Measurements from ENCODE around the gene FYTTD1. TPM values are rescaled to one million over a fixed set of nuclear protein-coding genes. Genes with fewer than 3 reads are reported as not detected.

The FYTTD1 gene
- total RNA-seq, 1 donor from 2014 or later: 57.1 TPM

DNA sequence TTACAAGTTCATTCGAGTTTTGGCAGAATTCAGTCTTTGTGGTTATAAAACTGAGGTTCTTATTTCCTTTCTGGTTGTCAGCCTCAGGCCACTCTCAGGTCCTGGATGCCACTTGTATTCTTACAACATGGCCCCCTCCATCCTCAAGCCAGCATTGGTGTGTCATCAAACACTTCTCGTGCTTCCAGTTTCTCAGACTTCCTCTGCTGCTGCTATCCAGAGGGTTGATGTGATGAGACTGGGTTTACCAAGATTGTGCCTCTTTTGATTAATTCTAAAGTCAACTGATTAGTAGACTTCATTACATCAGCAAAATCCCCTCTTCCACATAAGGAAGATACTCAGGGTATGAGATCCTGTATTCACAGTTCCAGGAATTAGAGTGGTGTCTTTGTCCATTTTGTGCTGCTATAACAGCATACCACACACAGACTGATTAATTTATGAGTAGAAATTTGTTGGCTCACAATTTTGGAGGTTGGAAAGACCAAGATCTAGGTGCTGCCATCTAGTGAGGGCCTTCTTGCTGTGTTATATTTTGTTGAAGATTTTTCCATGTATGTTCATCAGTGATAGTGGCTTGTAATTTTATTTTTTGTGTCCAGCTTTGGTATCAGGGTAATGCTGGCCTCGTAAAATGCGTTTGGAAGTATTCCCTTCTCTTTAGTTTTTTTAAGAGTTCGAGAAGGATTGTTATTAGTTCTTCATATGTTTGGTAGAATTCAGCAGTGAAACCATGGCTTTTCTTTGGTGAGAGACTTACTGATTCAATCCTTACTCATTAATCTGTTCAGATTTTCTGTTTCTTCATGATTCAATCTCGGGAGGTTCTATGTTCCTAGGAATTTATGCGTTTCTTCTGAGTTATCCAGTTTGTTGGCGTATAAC is 52.5 kb downstream of the FYTTD1 start:
- TF ChIP-seq, protein P1, sequence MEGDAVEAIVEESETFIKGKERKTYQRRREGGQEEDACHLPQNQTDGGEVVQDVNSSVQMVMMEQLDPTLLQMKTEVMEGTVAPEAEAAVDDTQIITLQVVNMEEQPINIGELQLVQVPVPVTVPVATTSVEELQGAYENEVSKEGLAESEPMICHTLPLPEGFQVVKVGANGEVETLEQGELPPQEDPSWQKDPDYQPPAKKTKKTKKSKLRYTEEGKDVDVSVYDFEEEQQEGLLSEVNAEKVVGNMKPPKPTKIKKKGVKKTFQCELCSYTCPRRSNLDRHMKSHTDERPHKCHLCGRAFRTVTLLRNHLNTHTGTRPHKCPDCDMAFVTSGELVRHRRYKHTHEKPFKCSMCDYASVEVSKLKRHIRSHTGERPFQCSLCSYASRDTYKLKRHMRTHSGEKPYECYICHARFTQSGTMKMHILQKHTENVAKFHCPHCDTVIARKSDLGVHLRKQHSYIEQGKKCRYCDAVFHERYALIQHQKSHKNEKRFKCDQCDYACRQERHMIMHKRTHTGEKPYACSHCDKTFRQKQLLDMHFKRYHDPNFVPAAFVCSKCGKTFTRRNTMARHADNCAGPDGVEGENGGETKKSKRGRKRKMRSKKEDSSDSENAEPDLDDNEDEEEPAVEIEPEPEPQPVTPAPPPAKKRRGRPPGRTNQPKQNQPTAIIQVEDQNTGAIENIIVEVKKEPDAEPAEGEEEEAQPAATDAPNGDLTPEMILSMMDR (IDR thresholded peaks at IDR 0.05; ENCODE audit: unreplicated experiment): no peak
- Mint-ChIP-seq H3K27me3 (ENCODE audit: low read depth) (no peaks in the 10 kb centered on the region), H3K36me3 (peaks cover 4% of the 10 kb centered on the region)

DNA sequence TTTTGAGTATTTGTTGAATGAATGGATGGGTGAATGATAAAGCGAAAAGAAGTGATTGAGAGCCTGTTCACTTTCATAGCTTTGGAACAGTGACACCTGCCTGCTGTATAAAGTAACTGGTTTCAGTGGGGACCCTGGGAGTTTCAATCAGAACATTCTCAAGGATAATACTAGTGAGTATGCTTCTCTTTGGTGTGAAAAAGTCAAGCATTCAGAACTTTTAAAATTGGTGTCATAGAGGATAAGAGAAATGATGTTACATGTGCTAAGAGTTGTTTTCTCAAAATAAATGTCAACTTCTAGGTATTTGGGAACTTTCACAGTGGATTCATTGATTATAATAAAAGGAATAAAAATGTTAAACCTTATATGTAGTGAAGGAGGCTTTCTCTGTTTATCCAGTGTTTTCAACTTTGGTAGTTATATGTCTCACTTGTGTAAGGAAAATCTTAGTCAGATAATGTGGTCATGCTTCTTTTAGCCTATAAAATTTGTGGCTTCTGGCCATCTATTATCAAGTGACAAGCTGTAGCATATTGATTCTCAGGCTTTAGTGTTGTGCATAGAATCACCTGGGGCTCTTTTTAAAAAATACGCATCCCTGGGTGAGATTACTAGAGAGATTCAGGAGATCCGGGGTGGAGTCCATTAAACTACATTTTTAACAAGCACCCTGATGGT is 53.2 kb downstream of the FYTTD1 start:
- Mint-ChIP-seq H3K4me1 (peaks cover 3% of the 10 kb centered on the region), H3K27me3 (ENCODE audit: low read depth) (no peaks in the 10 kb centered on the region), H3K9me3 (no peaks in the 10 kb centered on the region), H3K27ac (no peak overlapping the region), H3K36me3 (peaks cover 4% of the 10 kb centered on the region), H3K4me3 (no peak overlapping the region)
- no peak for DNase-seq (ENCODE audit: low spot score in 2 of 2, unreplicated experiment in 2 of 2)
- TF ChIP-seq, protein P1 (IDR thresholded peaks at IDR 0.05; ENCODE audit: unreplicated experiment): no peak

More for the DNA sequence above, 52.5 kb downstream of the FYTTD1 start:
- peaks cover 3% of the 10 kb centered on the region for H3K4me1 Mint-ChIP-seq
- no peaks in the 10 kb centered on the region for H3K9me3 Mint-ChIP-seq
- H3K27ac Mint-ChIP-seq: no peak overlapping the region
- H3K4me3 Mint-ChIP-seq: no peak overlapping the region
- DNase-seq (ENCODE audit: low spot score in 2 of 2, unreplicated experiment in 2 of 2): no peak

DNA sequence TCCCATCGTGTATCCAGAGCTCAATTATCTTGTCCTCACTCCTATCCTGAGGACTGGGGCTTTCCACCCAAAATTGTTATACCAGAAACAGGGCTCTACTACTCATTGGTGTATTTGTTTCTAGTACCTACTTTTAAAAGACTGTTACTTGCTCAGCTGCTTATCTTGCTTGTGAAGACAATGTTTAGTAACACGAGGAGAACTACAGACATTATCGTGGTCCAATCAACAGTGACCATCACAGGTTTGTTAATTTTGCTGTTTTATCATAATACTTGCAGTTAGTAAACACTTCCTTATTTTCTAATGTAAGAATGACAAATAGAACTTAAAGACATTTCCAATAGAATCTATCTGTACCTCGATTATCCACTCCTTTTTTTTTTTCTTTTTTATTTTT is 54.8 kb downstream of the FYTTD1 start:
- H3K4me3 Mint-ChIP-seq: no peak overlapping the region

DNA sequence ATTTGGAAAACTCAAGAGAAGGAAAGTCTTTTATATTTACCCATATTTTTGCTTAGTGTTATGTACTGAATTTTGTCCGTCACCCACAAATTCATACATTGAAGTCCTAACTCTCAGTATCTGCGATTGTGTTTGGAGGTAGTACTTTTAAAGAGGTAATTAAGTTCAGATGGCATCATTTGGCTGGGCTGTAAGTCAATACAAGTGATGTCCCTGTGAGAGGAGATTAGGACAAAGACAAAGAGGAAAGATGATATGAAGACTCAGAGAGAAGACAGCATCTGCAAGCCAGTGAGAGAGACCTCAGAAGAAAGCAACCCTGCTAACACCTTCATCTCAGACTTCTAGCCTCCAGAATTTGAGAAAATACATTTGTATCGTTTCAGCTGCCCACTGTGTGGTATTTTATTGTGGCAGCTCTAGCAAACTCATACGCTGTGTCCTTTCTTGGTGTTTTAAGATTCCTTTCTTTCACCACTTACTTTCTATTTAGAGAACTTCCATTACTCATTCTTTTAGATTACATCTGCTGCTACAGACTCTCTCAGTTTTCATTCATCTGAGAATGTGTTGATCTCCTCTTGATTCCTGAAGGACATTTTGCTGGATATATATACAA is 58.4 kb downstream of the FYTTD1 start:
- TF ChIP-seq, protein P1 (IDR thresholded peaks at IDR 0.05; ENCODE audit: unreplicated experiment): no peak
- peaks cover 18% of the 10 kb centered on the region for H3K4me1 Mint-ChIP-seq
- no peak for DNase-seq (ENCODE audit: low spot score in 2 of 2, unreplicated experiment in 2 of 2)
- no peaks in the 10 kb centered on the region for H3K9me3 Mint-ChIP-seq
- peak overlapping the region; percentile 40 for H3K27ac Mint-ChIP-seq
- no peak overlapping the region for H3K4me3 Mint-ChIP-seq
- H3K27me3 Mint-ChIP-seq (ENCODE audit: low read depth): no peaks in the 10 kb centered on the region
- peaks cover 1% of the 10 kb centered on the region for H3K36me3 Mint-ChIP-seq

More for the DNA sequence above, 54.8 kb downstream of the FYTTD1 start:
- Mint-ChIP-seq H3K9me3 (no peaks in the 10 kb centered on the region), H3K36me3 (peaks cover 4% of the 10 kb centered on the region), H3K27ac (no peak overlapping the region), H3K4me1 (peaks cover 9% of the 10 kb centered on the region), H3K27me3 (ENCODE audit: low read depth) (no peaks in the 10 kb centered on the region)
- no peak for DNase-seq (ENCODE audit: low spot score in 2 of 2, unreplicated experiment in 2 of 2)
- TF ChIP-seq, protein P1 (IDR thresholded peaks at IDR 0.05; ENCODE audit: unreplicated experiment): no peak

DNA sequence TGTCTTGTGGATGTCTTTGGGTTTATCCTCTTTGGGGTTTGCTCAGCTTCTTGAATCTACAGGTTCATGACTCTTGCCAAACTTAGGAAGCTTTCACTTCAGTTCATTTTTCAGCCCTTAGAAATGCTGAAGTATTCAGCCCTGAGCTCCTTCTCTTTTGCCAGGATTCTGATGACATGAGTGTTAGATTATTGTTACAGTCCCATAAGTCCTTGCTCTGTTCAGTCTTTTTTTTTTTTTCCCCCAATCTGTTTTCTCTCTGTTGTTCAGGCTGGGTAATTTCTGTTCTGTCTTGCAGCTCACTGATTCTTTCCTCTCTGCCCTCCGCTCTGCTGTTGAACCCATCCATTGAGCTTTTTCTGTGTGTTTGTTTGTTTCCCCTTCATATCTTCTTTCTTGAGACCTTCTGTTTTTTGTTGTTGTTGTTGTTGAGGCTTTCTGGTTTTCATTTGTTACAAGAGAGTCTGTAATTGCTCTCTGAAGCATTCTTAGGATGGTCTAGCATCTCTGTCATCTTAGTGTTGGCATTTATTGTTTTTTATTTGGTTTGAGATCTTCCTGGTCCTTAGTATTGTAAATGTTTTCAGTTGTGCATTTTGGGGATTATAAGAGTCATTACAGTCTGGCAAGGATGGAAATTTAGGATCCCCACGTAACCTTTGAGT is 59.8 kb downstream of the FYTTD1 start:
- DNase-seq (ENCODE audit: low spot score in 2 of 2, unreplicated experiment in 2 of 2): no peak
- Mint-ChIP-seq H3K36me3 (peaks cover 4% of the 10 kb centered on the region), H3K4me1 (peaks cover 18% of the 10 kb centered on the region), H3K27ac (peak overlapping the region; percentile 31), H3K9me3 (no peaks in the 10 kb centered on the region), H3K27me3 (ENCODE audit: low read depth) (no peaks in the 10 kb centered on the region), H3K4me3 (no peak overlapping the region)
- TF ChIP-seq, protein P1 (IDR thresholded peaks at IDR 0.05; ENCODE audit: unreplicated experiment): no peak
